Pancreas (tissue), 10 donors: ENCODE results near the gene PGBD4. TPM values are rescaled to one million over a fixed set of nuclear protein-coding genes. Genes with fewer than 3 reads are reported as not detected.

Experiments
- ATAC-seq, 4 donors: fragments of 200-7000 bp; cut with Tn5 transposase; one replicate each; pipeline versions ENCODE4 v1.8.0 to v1.9.1; 2020; ENCODE audit warnings: mild to moderate bottlenecking in 4 of 4, moderate library complexity in 4 of 4
- DNase-seq, 6 donors: peaks; one replicate each; pipeline ENCODE4 v3.0.0-alpha.2; 2020
- FAIRE-seq: peaks from 2 replicates; lab custom pipeline; 2012; peaks lifted over from hg19 to GRCh38; lab: Jason Lieb, UNC
- H3K27ac ChIP-seq, 4 donors: fragments of 200-600 bp; sonication (generic); 1 replicate in 3 of 4; 2 replicates in 1 of 4; pipeline versions ENCODE4 v1.5.0 to v1.8.0; 2020
- H3K27me3 ChIP-seq, 4 donors: fragments of 200-600 bp; one replicate each; pipeline ENCODE4 v1.8.0; 2021
- H3K36me3 ChIP-seq, 3 donors: fragments of 200-600 bp; sonication (generic) in 1 of 3; one replicate each; pipeline versions ENCODE4 v1.5.0 to v1.8.0; 2020 to 2021
- H3K4me1 ChIP-seq, 3 donors: fragments of 200-600 bp; one replicate each; pipeline ENCODE4 v1.8.0; 2021
- H3K4me3 ChIP-seq, 4 donors: fragments of 200-600 bp; sonication (generic) in 2 of 4; one replicate each; pipeline versions ENCODE4 v1.5.0 to v1.8.0; 2020 to 2021
- H3K9me3 ChIP-seq, 4 donors: fragments of 200-600 bp; one replicate each; pipeline ENCODE4 v1.8.0; 2021
- WGBS, 2 donors: extraction: QIAGEN DNeasy Blood & Tissue Kit; methylation state at CpG; one replicate each; pipeline ENCODE4 v1.1.7; 2013; 5-methylcytosine and 5-hydroxymethylcytosine counted together
- intact Hi-C, 3 donors: fragments of 100-400 bp; cut with DNase I; formaldehyde crosslinking; loops; one replicate each; pipeline versions ENCODE4 v1.11.1 to v1.14.2; 2022
- polyA plus RNA-seq, 2 donors: library from polyadenylated mRNA; stranded (reverse); fragments of 200-250 nt; gene quantifications; one replicate each; pipeline ENCODE4 v1.2.3, GENCODE V29; 2013
- total RNA-seq, 6 donors: library from RNA; stranded (reverse); fragmentation: NEBNext Ultra II Directional in 4 of 6; extraction: Animal tissue kit (Norgen Biotek cat#: 25700) in 4 of 6; gene quantifications; one replicate each; pipeline versions ENCODE4 v1.2.1 to v1.2.4, GENCODE V29; 2021 to 2023
- TF ChIP-seq, protein P1 (sequence below), 4 donors: fragments of 200-600 bp; sonication (generic) in 3 of 4; IDR thresholded peaks; one replicate each; pipeline versions ENCODE4 v1.5.0 to v1.8.0; 2021; ENCODE audit warnings: antibody characterized with exemption in 4 of 4
- donor health status: healthy with polysubstance abuse.
- donor health status: DM: no; HTN: no; CAD: no; lungs with moderate emphysema.
- donor health status: DM: no; HTN: no; CAD: no.
- donor health status: control.
- donor health status: control.
- donor health status: Bipolar disorder and iron deficiency.
- donor health status: DM: yes; HTN: yes; CAD: no.
- donor health status: DM: no; HTN: no; CAD: no.
- donor health status: DM: no; HTN: no; CAD: no.
- donor health status: DM: yes; HTN: yes; CAD: no.

The PGBD4 gene
- total and polyA plus RNA-seq, 8 donors: 0.37 to 1.1 (median 0.59) TPM

DNA sequence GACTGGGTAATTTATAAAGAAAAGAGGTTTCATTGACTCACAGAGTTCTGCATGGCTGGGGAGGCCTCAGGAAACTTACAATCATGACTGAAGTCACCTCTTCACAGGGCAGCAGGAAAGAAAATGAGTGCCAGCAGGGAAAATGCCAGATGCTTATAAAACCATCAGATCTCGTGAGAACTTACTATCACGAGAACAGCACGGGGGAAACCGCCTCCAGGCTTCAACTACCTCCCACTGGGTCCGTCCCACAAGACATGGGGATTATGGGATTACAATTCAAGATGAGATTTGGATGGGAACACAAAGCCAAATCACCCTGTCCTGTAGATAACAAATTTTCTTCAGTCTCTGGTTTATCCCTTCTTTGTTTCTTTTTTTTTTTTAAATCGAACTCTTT lies 31.9 kb upstream of the PGBD4 start:
- ATAC-seq (no peak), DNase-seq (no peak), FAIRE-seq (no peak)
- no peaks in the 10 kb centered on the region for H3K27me3 ChIP-seq
- TF ChIP-seq, protein P1, sequence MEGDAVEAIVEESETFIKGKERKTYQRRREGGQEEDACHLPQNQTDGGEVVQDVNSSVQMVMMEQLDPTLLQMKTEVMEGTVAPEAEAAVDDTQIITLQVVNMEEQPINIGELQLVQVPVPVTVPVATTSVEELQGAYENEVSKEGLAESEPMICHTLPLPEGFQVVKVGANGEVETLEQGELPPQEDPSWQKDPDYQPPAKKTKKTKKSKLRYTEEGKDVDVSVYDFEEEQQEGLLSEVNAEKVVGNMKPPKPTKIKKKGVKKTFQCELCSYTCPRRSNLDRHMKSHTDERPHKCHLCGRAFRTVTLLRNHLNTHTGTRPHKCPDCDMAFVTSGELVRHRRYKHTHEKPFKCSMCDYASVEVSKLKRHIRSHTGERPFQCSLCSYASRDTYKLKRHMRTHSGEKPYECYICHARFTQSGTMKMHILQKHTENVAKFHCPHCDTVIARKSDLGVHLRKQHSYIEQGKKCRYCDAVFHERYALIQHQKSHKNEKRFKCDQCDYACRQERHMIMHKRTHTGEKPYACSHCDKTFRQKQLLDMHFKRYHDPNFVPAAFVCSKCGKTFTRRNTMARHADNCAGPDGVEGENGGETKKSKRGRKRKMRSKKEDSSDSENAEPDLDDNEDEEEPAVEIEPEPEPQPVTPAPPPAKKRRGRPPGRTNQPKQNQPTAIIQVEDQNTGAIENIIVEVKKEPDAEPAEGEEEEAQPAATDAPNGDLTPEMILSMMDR (IDR thresholded peaks at IDR 0.05): no peak
- WGBS, 2 donors: 55 to 72% methylated on average over 6 of the region's 6 CpGs
- no peaks in the 10 kb centered on the region for H3K9me3 ChIP-seq
- no peaks in the 10 kb centered on the region for H3K36me3 ChIP-seq
- H3K4me1 ChIP-seq: no peaks in the 10 kb centered on the region
- no peak overlapping the region for H3K4me3 ChIP-seq
- no peak overlapping the region for H3K27ac ChIP-seq
- intact Hi-C loops: no loop called here

DNA sequence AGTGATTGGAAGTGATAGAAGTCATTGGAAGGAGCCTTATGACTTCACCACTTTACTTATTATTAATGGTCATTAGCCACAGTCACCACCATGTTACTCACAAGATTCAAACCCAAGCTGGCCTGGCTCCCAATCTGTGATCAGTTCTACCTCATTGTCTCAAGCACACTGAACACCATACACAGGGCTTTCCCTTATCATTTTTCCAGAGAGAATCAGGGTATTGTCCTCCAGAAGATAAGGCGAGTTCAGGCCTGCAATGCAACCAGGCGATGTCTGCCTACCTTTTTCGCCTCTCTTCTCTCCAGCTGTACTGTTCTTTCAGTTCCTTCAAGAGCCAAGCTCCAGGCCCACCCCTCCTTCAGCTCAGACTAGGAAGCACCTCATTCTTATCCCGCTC lies 25.1 kb upstream of the PGBD4 start:
- WGBS, 2 donors: 92 to 95% methylated on average over 4 of the region's 4 CpGs
- intact Hi-C loops: no loop called here
- ATAC-seq (no peak), DNase-seq (no peak), FAIRE-seq (no peak)
- no peak overlapping the region for H3K4me3 ChIP-seq
- no peaks in the 10 kb centered on the region for H3K4me1 ChIP-seq
- no peak overlapping the region for H3K27ac ChIP-seq
- H3K9me3 ChIP-seq: no peaks in the 10 kb centered on the region
- H3K27me3 ChIP-seq: no peaks in the 10 kb centered on the region
- no peaks in the 10 kb centered on the region for H3K36me3 ChIP-seq
- TF ChIP-seq, protein P1 (IDR thresholded peaks at IDR 0.05): no peak

DNA sequence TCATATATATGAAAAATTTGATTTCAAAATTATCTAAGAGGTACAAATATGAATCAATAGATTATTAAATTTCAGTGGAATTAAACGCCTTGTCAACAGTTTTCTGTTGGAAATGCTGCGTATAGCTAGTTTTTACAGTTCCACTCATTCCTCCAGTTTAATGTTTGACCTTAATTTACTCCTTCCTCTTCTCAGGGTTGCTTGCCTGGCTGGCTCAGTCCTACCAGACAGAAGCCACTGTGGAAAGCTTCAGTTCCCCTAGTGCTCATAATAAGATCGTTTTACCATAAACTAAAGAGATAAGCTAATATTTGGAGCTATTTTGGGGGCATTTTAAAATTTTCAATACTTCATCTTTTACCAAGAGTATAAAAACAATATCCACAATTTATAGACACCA lies 23.0 kb upstream of the PGBD4 start:
- TF ChIP-seq, protein P1 (IDR thresholded peaks at IDR 0.05): no peak
- Histone ChIP-seq H3K4me1 (no peaks in the 10 kb centered on the region), H3K27ac (no peak overlapping the region), H3K4me3 (no peak overlapping the region), H3K9me3 (no peaks in the 10 kb centered on the region), H3K36me3 (peaks cover 0 to 4% (median 0%) of the 10 kb centered on the region in 3 donors), H3K27me3 (no peaks in the 10 kb centered on the region)
- no peak for FAIRE-seq
- WGBS, 2 donors: 63 to 66% methylated on average over 3 of the region's 3 CpGs
- no peak for DNase-seq
- no peak for ATAC-seq
- intact Hi-C loops: no loop called here

DNA sequence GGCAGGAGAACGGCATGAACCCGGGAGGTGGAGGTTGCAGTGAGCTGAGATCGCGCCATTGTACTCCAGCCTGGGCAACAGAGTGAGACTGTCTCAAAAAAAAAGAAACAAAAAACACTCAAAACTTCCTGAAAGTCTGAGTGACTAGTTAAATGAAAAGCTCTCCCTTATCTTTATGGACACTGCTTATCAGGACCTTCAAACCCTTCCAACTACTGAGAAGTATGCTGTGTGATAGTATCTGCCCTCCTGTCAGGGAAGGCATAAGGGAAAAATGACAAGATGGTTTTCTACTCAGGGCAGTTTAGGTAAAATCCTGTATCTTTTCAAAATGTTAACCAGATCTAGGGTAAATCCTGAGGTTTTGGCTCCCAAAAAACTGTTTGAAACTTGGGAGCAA lies 22.0 kb upstream of the PGBD4 start:
- Histone ChIP-seq H3K4me1 (no peaks in the 10 kb centered on the region), H3K36me3 (peaks cover 0 to 4% (median 0%) of the 10 kb centered on the region in 3 donors)

DNA sequence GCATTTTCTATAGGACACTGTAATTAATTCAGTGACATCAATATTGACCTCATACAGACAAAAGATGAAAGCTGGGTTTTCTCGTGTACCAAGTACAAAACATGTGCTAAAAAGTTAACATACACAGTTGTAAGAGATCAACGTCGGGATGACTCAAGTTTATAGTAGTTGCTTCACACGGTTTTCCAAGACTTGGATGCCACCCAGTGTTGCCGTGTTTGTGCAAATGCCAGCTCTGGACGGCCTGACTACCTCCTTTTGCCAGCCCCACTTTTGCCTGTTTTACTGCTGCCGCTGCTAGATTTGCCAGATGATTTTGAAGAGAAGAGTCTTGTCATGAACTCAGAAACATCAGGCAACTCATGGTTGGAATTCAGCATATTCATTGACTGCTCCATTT lies 17.8 kb upstream of the PGBD4 start:
- H3K27me3 ChIP-seq: no peaks in the 10 kb centered on the region
- WGBS, 2 donors: 74 to 85% methylated on average over 7 of the region's 7 CpGs
- TF ChIP-seq, protein P1 (IDR thresholded peaks at IDR 0.05): no peak
- ATAC-seq (no peak), DNase-seq (no peak), FAIRE-seq (no peak)
- H3K36me3 ChIP-seq: peaks cover 0 to 9% (median 7%) of the 10 kb centered on the region in 3 donors
- no peak overlapping the region for H3K27ac ChIP-seq
- H3K4me3 ChIP-seq: no peak overlapping the region
- no peaks in the 10 kb centered on the region for H3K9me3 ChIP-seq
- H3K4me1 ChIP-seq: no peaks in the 10 kb centered on the region
- intact Hi-C loops: no loop called here

More for the DNA sequence above, 22.0 kb upstream of the PGBD4 start:
- 88 to 94% methylated on average over 4 of the region's 4 CpGs for WGBS, 2 donors
- Histone ChIP-seq H3K27ac (no peak overlapping the region), H3K4me3 (no peak overlapping the region), H3K27me3 (no peaks in the 10 kb centered on the region), H3K9me3 (no peaks in the 10 kb centered on the region)
- FAIRE-seq (no peak), ATAC-seq (no peak), DNase-seq (no peak)
- intact Hi-C loops: no loop called here
- TF ChIP-seq, protein P1 (IDR thresholded peaks at IDR 0.05): no peak
